Measurements from ENCODE around the gene BCAP31. TPM values are rescaled to one million over a fixed set of nuclear protein-coding genes. Genes with fewer than 3 reads are reported as not detected.

The BCAP31 gene
- total RNA-seq, 1 donor from 2014 or later: 117 TPM

GRCh38 chrX:153766871-153767673 lies 42.9 kb upstream of the BCAP31 start:
- Mint-ChIP-seq H3K27ac (ENCODE audit: unreplicated experiment) (peak overlapping the region; percentile 90), H3K9me3 (no peaks in the 10 kb centered on the region), H3K4me3 (peak overlapping the region; percentile 76), H3K4me1 (peaks cover 12% of the 10 kb centered on the region), H3K36me3 (ENCODE audit: low read depth) (no peaks in the 10 kb centered on the region), H3K27me3 (ENCODE audit: low read depth) (no peaks in the 10 kb centered on the region)
- no peak for DNase-seq (ENCODE audit: low read depth, low spot score)
- TF ChIP-seq, protein P1, sequence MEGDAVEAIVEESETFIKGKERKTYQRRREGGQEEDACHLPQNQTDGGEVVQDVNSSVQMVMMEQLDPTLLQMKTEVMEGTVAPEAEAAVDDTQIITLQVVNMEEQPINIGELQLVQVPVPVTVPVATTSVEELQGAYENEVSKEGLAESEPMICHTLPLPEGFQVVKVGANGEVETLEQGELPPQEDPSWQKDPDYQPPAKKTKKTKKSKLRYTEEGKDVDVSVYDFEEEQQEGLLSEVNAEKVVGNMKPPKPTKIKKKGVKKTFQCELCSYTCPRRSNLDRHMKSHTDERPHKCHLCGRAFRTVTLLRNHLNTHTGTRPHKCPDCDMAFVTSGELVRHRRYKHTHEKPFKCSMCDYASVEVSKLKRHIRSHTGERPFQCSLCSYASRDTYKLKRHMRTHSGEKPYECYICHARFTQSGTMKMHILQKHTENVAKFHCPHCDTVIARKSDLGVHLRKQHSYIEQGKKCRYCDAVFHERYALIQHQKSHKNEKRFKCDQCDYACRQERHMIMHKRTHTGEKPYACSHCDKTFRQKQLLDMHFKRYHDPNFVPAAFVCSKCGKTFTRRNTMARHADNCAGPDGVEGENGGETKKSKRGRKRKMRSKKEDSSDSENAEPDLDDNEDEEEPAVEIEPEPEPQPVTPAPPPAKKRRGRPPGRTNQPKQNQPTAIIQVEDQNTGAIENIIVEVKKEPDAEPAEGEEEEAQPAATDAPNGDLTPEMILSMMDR (conservative IDR thresholded peaks at IDR 0.05): no peak

DNA sequence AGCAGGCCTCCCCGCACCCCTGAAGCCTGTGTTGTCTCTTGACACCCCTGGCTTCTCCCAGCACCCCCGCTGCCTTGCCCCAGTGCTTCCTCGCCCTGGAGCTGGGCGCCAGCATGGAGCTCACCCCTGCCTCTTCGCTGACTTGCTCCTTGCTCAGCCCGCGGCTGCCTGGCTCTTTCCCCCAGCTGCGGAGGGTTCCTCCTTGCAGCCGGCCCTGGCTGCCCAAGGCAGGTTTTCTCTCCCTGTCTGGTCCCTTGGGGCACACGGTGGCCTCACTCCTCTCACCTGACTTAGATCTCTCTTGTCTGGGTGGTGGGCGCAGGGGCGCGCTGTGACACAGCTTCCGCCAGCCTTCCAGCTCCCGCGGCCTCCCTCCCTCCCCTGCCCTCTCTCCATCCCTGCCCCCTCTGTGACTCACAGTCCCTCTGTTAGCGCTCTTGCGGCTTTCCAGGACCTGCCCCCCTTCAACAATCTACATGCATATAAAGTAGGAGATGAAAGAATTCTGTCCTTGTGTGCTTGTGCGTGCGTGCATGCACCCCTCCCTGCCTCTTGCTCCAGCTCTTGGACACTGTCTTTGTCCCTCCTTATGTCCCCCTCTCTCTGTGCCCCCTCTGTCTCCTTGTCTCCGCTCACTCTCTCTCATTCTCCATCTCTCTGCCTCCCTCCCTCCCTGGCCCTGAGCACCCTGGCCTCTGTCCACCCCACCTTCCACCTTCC lies 42.1 kb upstream of the BCAP31 start:
- H3K4me3 Mint-ChIP-seq: peak overlapping the region; percentile 76
- peak overlapping the region; percentile 90 for H3K27ac Mint-ChIP-seq (ENCODE audit: unreplicated experiment)
- no peaks in the 10 kb centered on the region for H3K36me3 Mint-ChIP-seq (ENCODE audit: low read depth)
- H3K27me3 Mint-ChIP-seq (ENCODE audit: low read depth): no peaks in the 10 kb centered on the region
- no peaks in the 10 kb centered on the region for H3K9me3 Mint-ChIP-seq
- DNase-seq (ENCODE audit: low read depth, low spot score): no peak
- H3K4me1 Mint-ChIP-seq: peaks cover 12% of the 10 kb centered on the region
- TF ChIP-seq, protein P1 (conservative IDR thresholded peaks at IDR 0.05): no peak

- no peaks in the 10 kb centered on the region for H3K27me3 Mint-ChIP-seq (ENCODE audit: low read depth)
- TF ChIP-seq, protein P1 (conservative IDR thresholded peaks at IDR 0.05): no peak
- peak overlapping the region; percentile 77 for H3K4me3 Mint-ChIP-seq
- H3K9me3 Mint-ChIP-seq: no peaks in the 10 kb centered on the region
- no peaks in the 10 kb centered on the region for H3K36me3 Mint-ChIP-seq (ENCODE audit: low read depth)
- peaks cover 12% of the 10 kb centered on the region for H3K4me1 Mint-ChIP-seq
- peak overlapping the region; percentile 57 for H3K27ac Mint-ChIP-seq (ENCODE audit: unreplicated experiment)
- peak; percentile 30 for DNase-seq (ENCODE audit: low read depth, low spot score)
These were observed 41.2 kb upstream of the BCAP31 start for GRCh38 chrX:153765138-153766079.

DNA sequence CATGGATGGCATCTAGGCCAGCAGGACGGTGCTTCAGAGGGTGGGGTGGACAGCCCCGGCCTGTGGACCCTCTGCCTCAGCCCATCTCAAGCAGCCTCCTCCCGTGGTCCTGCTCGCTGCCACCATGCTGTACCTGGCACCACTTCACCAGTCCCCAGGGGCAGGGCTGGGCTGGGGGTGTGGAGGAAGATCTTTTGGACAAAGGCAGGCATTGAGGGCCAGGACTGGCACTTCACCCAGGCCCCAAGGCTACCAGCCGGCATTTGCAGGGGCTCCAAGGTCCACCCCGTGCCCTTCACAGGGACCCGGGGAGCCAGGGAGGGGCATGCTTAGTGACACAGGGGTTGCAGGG lies 40.6 kb upstream of the BCAP31 start:
- Mint-ChIP-seq H3K27me3 (ENCODE audit: low read depth) (no peaks in the 10 kb centered on the region), H3K4me3 (no peak overlapping the region), H3K4me1 (peaks cover 12% of the 10 kb centered on the region), H3K36me3 (ENCODE audit: low read depth) (no peaks in the 10 kb centered on the region), H3K9me3 (no peaks in the 10 kb centered on the region), H3K27ac (ENCODE audit: unreplicated experiment) (no peak overlapping the region)
- DNase-seq (ENCODE audit: low read depth, low spot score): no peak
- TF ChIP-seq, protein P1 (conservative IDR thresholded peaks at IDR 0.05): no peak
